Left kidney (tissue), 2 donors: ENCODE measurements around the gene NFIA. TPM values are rescaled to one million over a fixed set of nuclear protein-coding genes. Genes with fewer than 3 reads are reported as not detected.
"Not testable (repeated sequence)": the region's sequence is repeated elsewhere in the genome, so short reads cannot be mapped to it uniquely, and the experiment has no call there.

Experiments
- DNase-seq: peaks from one replicate; pipeline ENCODE4 v3.0.0-alpha.2; 2013
- polyA plus RNA-seq: library from polyadenylated mRNA; unstranded; fragments of 120-200 nt; gene quantifications from one replicate; pipeline ENCODE4 v1.2.1, GENCODE V29; 2013; ENCODE audit not compliant: insufficient read length

Gene NFIA
- polyA plus RNA-seq, 1 donor, result 16.7 TPM

GRCh38 chr1:61453111-61453961 lies 371.0 kb downstream of the NFIA start:
- DNase-seq, result peak; percentile 93

- DNase-seq, result no peak
Observed at GRCh38 chr1:61455400-61455799, 373.0 kb downstream of the NFIA start.

DNA sequence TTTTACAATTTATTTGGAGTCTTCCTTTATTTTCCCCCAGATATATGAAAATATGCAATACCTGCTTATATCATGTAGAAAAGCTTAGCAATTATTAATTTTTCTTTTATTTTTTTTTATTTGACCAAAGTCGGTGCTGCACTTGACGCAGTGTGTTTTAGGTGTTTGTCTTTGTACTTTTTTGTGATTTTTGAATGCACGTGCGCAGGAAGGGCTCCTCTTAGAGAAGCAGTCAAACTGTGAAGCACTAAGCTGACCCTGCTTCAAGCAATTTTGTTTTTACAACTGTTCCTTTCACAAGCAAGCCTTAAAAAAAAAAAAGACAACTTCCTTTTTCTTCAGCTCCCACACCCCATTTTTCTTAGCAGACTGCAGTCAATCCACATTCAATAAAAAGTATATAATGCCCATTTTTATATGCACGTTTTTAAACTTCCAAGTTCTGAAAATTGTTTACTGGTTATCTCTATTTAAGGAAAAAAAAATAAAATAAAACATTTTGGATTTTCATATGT lies 375.2 kb downstream of the NFIA start:
- no peak for DNase-seq

DNA sequence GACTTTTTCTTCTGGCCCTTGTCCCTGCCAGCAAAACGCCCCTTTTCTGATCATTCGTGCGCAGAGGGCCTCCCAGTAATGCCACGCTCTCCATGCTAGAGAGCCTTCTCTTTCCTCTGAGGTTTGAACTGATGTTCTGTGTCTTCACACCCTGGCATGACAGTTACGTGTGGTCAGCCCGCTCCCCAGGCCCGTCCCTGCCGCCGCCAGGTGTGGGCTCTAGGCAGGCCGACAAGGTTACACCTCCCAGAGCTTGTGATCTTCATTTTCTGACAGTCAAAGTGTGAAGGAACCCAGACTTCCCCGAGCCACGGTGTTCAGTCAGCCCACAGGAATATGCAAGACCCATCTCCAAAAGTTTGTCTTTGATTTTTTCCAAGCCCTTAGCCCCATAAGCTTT lies 377.0 kb downstream of the NFIA start:
- DNase-seq, result no peak

GRCh38 chr1:61460191-61460590 lies 377.8 kb downstream of the NFIA start:
- no peak for DNase-seq

DNA sequence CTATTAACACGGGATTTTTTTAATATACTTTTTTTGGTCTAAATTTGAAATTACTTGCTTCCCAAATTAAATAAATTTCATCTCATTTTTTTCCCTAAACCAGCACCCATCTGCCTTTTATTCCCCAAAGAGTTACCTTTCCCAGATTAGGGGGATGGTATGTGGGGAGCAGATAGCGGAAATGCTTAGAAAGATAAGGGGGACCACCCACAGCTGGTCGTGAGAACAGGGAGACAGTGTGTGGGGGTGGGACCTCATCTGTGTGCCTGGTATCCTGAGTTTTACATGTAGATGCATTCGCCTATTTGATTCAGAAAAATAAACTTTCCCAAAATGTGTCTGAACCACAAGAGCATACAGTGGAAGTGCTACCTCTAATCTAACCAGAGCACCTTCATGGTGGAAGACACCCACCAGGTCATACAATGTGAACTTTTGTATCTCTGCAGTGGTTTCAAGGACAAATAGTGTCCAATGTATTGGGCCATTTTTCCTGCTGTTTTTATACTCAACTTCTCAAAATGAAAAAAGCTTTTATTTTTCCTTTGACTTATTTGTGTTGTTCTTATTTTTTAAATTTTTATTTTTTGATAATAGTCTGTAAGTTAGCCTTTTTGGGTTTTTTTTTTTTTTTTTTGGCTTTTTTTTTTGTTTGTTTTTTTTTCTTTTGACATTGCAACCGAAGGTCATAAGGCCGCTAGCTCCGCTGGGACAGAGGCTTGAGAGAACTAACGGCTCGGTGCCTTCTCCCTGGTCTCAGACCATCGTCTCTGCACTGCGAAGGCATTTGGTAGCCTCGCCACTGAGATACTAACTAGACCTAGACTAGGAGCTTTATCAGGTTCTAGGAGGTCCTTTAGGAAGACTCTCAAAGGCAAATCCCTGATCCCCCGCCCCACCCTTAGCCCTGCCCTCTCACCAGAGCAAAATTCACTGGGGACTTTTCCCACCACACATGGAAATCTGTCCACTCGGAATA lies 379.3 kb downstream of the NFIA start:
- no peak for DNase-seq

DNA sequence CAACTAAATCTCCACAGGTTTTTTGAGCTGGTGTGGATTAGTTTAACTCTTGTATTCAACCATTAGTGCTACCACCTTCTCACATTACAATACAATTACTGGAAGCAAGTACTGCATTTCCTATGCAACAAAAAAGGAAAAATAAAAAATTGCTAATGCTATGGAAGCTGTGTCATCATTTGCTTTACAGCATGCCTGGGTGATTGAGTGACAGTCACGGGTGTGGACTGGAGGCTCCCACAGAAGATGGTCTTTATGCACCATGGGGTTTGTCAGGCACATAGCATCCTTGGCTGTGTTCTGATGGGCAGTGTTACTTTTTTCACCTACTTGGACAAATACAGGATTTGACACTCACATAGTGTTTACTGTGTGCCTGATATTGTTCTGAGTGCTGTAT lies 380.3 kb downstream of the NFIA start:
- no peak for DNase-seq

GRCh38 chr1:61463220-61463619 lies 380.9 kb downstream of the NFIA start:
- DNase-seq, result no peak

- DNase-seq, result not testable (repeated sequence)
Observed at GRCh38 chr1:61467836-61468235, 385.5 kb downstream of the NFIA start.

GRCh38 chr1:61469365-61469764 lies 387.0 kb downstream of the NFIA start:
- no peak for DNase-seq

- no peak for DNase-seq
Observed at GRCh38 chr1:61472876-61473275, 390.5 kb downstream of the NFIA start.

GRCh38 chr1:61474269-61474817 lies 392.0 kb downstream of the NFIA start:
- no peak for DNase-seq

GRCh38 chr1:61474963-61475362 lies 392.6 kb downstream of the NFIA start:
- DNase-seq, result no peak

DNA sequence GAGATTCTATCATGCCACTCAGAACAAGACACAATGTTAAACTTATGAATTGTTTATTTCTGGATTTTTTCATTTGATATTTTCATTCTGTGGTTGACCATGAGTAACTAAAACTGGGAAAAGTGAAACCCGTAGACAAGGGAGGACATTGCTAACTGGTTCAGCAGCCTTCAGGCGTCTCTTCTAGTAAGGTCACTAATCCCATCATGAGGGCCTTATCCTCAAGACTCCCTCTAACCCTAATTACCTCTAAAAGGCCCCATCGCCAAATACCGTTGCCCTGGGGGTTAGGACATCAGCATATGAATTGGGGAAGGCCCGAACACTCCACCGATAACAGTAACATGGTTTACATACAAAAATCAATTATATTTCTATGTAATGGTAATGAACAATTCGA lies 394.9 kb downstream of the NFIA start:
- no peak for DNase-seq

DNA sequence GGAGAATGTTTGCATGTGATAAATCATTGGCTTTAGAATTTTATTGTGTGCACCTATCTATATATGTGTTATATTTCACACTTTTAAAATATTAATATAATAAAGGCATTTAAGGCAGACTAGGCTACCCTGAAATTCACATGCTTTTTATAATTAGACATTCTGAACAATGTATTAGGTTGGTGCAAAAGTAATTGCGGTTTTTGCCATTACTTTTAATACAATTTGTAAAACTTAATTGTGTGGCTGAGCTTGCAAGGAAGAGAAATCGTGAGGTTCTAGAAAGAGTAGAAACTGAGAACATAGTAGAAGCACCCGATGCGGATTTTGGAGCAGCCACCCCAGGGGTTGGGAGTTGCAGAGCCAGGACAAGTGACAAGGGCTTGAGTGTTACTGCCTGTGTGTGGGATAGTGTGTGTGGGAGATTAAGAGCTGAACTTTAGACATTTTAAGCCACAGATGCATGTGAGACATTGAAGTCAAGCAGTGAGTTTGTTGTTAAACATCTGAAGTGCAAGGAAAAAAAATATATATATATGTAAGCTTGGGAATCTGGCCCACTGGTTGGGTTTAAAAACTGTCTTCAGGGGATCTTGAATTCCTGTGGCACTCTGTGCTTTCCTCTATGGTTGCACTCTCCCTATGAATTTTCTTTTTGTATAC lies 398.0 kb downstream of the NFIA start:
- DNase-seq, result no peak

DNA sequence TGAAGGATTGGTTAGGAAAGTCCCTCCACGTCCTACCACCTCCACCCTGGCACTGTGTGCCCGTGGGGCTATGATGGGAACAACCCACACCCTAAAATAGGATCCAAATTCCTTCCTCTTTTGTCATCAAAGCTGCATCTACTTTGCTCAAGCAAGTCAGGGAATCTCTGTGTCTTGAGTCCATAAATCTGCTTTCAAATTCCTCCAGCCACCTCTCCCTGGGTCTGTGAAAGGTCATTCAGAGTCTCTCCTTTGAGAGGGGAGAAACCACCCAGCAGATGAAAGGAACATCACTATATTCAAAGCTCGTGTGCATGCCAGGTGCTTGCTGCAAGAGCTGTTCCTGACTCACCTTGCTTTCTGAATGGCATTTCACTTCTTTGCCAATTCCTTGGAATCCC lies 399.0 kb downstream of the NFIA start:
- no peak for DNase-seq

- DNase-seq, result no peak
Observed at GRCh38 chr1:61482170-61482734, 399.9 kb downstream of the NFIA start.

- no peak for DNase-seq
Observed at GRCh38 chr1:61486783-61487536, 404.6 kb downstream of the NFIA start.

GRCh38 chr1:61487801-61488200 lies 405.4 kb downstream of the NFIA start:
- no peak for DNase-seq

- no peak for DNase-seq
Observed at GRCh38 chr1:61490924-61491323, 408.6 kb downstream of the NFIA start.

DNA sequence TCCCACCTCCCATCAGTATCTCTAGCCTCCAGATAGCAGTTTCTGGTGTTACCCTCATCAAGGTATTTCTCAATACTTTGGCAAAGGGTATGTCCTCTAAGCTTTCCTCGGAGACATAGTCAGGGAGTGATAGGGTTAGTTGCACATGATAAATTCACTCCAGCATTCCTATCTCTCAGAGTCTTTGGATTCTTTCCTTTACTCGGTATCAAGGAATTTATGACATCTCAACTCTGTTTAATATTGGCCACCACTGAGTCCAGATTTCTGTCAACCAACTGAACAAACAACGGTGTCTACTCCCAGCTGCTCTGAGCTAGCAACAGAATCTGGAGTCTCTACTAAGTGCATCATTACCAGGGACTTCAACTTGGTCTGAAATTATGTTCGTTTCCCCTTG lies 409.1 kb downstream of the NFIA start:
- DNase-seq, result peak; percentile 25
